HG03064 (cell line): ENCODE measurements around the gene CCDC150.
"Not testable (repeated sequence)": the region's sequence is repeated elsewhere in the genome, so short reads cannot be mapped to it uniquely, and the experiment has no call there.

Source experiments
- ATAC-seq: cut with Tn5 transposase; IDR thresholded peaks from one replicate; pipeline ENCODE4 v1.9.1; 2021; ENCODE audit warnings: low read depth; ENCODE audit not compliant: unreplicated experiment

Gene CCDC150

DNA sequence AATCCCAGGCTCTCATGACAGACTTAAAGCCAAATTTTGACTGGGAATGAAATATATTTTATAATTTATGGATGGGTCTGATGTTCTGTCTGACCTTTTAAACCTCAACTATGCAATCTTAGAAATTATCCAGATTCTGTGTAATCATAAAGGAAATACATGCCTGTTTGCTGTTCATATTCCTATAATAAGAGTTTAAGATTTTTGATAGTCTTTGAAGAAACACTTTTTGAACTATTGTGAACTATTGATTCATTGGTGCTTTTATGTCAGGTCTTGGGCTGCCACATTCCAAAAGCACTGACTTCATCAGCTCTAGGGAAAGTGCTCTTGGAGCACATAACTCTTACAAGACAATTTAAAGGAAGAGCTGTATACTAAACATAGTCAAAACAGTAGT lies 64.2 kb downstream of the CCDC150 start:
- no peak for ATAC-seq

- not testable (repeated sequence) for ATAC-seq
Observed at GRCh38 chr2:196710056-196710455, 70.5 kb downstream of the CCDC150 start.

GRCh38 chr2:196711625-196712024 lies 72.1 kb downstream of the CCDC150 start:
- no peak for ATAC-seq

DNA sequence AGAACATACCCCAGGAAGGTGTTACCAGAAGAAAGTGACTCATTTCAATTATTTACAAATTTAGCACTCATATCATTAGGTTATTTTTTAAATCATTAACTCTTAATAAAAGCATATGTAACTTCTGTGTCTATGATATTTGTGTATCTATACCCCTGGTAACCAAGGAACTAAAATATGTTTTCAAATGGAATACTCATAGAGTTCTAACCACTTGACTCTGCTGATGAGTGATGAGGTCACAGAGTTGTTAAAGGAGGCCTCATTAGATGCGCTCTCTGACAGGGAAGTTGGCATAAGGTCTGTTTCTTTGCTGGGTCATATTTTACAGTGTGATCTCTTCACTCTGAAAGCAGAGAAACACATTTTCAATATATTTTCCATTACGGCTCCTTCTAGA lies 73.4 kb downstream of the CCDC150 start:
- no peak for ATAC-seq

GRCh38 chr2:196718419-196719109 lies 79.0 kb downstream of the CCDC150 start:
- ATAC-seq: no peak

DNA sequence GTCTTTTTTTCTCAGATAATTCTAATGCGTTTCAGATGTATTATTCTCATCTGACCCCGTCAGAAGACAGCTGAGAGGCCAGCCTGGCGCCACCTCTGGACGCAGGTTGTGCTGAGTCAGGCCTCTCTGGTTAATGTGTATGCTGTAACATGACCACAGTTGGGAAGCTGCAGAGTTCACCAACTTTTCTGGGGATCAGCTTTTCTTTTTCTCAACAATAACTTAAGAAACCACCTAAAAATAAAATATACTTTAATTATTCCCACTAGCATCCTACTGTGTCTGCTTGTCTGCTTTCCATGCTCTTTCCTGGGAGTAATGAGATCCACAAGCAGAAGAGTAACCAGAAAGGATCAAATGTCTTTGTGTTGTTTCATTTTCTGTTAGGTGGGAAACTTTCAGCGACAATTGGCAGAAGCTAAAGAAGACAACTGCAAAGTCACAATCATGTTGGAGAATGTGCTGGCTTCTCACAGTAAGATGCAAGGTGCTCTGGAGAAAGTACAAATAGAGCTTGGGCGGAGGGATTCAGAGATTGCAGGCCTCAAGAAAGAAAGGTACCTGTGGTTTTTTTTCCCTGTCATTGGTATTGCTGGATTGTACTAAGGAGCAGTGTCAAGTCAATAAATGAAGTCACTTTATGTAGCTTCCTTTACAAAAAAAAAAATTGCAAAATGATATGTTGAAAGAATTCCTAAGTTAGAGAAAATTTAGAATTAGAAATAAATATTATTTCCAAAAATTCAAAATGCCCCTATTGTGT lies 79.8 kb downstream of the CCDC150 start:
- ATAC-seq: no peak

DNA sequence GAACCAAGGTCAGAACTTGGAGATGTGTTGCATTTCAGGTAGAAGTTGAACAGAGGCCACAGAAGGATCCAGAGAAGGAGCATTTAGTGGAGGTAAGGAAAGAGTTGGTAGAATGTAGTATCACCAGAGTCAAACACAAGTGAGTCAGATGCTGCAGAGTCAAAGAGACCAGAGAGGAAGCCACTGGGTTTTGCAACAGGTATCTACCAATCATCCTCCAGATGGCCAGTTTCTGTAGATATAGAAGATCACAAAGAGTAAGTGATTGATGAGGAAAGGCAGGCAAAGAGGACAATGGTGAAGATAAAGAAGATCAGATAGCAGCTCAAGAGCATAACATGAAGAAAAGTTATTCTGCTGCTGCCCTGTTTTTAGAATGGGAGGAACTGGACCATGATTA lies 84.1 kb downstream of the CCDC150 start:
- ATAC-seq: no peak

DNA sequence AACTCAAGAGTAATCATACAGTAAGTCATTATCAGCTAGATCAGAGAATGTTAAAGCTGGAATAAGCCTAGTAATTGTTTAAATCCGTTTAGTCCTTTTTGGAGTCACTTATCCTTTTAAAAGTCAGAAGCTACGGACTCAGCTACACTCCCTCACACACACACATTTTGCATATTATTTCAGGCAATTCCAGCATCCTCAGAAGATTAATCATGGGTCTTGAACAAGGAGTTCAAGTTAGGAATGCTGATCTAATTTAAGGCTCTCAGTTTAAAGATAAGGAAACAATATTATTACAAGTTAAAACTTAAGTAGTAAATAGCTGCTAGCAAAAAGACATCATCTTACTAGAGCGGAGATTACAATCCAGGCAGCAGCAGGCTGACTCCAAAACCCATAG lies 85.7 kb downstream of the CCDC150 start:
- ATAC-seq: no peak

DNA sequence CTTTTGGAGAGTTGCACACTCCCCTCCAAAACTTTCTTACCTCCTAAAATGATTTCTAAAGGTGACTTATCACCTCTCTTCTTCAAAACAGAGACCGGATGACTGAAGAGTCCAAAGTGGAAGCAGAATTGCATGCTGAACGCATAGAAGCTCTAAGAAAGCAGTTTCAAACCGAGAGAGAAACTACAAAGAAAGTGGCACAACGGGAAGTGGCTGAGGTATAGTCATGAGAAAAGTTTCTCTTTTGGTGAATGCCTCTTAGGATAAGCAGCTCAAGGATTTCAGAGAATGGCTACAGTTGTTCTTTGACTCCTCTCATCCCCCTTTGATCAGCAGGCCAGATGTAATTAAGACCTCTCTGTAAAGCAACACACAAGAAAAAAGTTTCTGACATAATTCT lies 86.4 kb downstream of the CCDC150 start:
- no peak for ATAC-seq

- ATAC-seq: no peak
Observed at GRCh38 chr2:196729418-196729817, 89.9 kb downstream of the CCDC150 start.

DNA sequence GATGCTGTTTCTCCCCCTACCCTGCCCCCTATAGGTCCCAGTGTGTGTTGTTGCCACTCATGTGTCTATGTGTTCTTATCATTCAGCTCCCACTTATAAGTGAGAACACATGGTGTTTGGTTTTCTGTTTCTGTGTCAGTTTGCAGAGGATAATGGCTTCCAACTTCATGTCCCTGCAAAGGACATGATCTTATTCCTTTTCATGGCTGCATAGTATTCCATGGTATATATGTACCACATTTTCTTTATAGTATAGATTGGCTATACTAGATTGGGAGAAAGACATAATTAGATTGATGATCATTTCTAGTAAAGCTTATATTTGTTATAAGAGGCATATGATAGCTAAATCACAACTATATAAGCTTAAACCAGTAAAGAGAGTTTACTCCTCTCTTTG lies 97.1 kb downstream of the CCDC150 start:
- not testable (repeated sequence) for ATAC-seq

GRCh38 chr2:196737046-196737445 lies 97.5 kb downstream of the CCDC150 start:
- ATAC-seq: no peak

- no peak for ATAC-seq
Observed at GRCh38 chr2:196739031-196739430, 99.5 kb downstream of the CCDC150 start.

- no peak for ATAC-seq
Observed at GRCh38 chr2:196742216-196742615, 102.7 kb downstream of the CCDC150 start.

DNA sequence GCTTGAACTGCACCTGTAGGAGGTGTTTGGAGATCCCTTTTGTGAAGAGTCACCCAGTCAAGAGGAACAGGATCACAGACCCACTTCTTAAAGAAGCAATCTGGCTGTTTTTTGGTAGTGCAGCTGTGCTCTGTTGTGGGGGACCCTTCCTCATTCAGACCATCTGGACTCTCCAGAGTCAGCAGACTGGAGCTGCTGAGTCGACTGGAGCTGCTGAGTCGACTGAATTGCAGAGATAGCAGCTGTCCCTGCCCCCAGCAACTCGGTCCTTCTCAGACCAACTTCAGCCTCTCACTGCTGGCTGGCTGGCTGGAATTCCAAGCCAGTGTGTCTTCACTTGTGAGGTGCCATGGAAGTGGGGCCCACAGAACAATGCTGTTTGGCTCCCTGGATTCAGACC lies 103.2 kb downstream of the CCDC150 start:
- ATAC-seq: no peak

DNA sequence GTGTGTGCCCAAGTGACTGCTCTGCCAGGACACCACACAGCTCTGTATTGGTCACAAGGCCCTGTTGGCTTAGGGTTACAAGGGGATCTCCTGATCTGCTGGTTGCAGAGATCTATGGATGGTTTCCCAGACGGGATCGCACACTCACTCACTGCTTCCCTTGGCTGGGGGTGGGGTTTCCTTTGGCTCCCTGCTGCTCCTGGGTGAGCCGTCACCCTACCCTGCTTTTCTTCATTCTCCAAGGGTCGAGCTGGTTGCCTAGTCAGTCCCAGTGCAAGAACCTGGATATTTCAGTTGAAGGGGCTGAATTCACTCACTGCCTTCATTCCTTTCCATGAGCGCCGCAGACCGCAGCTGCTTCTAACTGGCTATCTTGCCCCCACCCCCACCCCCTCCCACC lies 103.7 kb downstream of the CCDC150 start:
- no peak for ATAC-seq

GRCh38 chr2:196745711-196746110 lies 106.2 kb downstream of the CCDC150 start:
- ATAC-seq: no peak

GRCh38 chr2:196747400-196747799 lies 107.9 kb downstream of the CCDC150 start:
- ATAC-seq: no peak

DNA sequence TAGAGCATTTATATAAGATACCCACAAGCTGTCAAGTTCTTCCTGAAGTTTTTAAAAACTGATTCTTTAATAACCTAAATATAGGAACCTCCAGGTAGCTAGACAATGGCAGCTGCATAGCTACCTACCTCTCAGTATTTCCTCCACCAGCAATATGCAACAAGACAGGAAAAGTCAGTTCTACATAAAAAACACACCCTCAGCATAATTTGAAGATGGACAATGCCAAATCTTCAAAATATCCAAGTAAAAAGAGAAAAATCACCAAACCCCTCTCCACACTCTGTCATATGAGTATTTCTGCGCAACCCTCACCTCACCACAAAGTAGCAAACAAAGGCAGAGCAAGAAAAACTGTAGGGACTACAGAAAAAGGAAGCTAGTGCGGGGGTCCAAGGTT lies 108.6 kb downstream of the CCDC150 start:
- no peak for ATAC-seq

- ATAC-seq: no peak
Observed at GRCh38 chr2:196750291-196750923, 110.9 kb downstream of the CCDC150 start.

DNA sequence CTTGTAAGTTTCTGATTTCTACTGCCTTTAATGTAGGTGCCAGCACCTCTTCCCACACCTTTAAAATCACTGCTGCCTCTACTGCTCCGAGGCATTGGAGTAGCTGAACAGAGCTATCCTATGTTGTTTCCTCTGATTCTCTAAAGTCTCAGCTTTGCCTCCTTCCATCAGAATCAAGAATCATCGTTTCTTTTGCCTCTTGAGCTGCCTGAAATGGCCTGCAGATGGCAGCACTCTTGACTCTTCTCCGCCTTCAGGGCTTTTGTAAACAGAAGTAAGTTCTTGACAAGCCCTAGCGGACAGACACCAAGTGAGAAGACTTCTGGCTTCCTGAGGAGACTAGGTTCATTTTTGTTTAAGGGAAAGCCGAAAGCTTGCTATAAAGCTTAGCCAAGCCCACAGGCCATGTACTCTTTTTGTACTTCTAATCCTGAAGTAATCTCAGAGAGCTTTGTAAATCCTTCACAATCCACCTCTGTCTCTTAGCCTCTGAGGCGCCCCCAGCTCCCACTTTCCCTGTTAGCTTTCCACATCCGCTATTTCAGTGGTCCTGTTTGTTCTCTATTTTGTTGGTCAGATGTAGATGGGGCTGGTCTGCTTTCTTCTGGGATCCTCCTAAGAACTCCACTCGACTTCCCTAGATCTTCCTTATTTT lies 111.6 kb downstream of the CCDC150 start:
- ATAC-seq: peak; percentile 95
